ENCODE data around the gene UBE2O. TPM values are rescaled to one million over a fixed set of nuclear protein-coding genes. Genes with fewer than 3 reads are reported as not detected.
A peak's percentile ranks its signal among the peaks of the same experiment; 100 is the strongest.

The UBE2O gene
- total RNA-seq, 2 experiments from 2014 or later, result 31.3 to 31.4 TPM

DNA sequence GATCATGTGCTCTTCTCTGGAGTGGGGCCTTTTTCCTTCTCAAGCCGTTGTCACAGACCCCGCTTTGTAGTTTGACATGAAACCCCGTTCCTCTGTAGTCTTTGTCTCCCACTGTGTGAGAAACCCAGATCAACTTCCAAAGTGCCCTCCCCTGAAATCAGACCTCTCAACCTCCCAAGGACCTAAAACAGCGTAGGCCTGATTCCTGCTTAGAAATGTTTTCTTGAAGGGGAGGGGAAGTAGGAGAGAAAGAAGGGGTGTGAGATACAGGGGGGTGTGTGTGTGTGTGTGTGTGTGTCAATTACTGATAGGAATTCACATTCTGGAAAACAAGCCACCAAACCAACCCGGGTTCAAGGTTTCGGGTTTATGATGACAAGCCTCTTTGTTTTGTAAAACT, 1.4 kb downstream of the UBE2O start:
- no peaks in the 10 kb centered on the region for H3K9me3 Mint-ChIP-seq
- peaks cover 38% of the 10 kb centered on the region for H3K4me1 Mint-ChIP-seq
- POLR2A ChIA-PET, result interaction anchor here (0.5 to 1.8 kb wide), 4 partner anchors 8 to 59 kb away, joined by 3 to 6 read pairs (median 4); partner anchors contain the start of genes AANAT and RHBDF2
- DNase-seq, result no peak
- H3K27ac Mint-ChIP-seq, result no peak overlapping the region
- ATAC-seq (ENCODE audit: low read depth), result no peak
- H3K4me3 Mint-ChIP-seq, result peak overlapping the region; percentile 91
- peaks cover 1% of the 10 kb centered on the region for H3K36me3 Mint-ChIP-seq
- peaks cover 3% of the 10 kb centered on the region for H3K27me3 Mint-ChIP-seq

DNA sequence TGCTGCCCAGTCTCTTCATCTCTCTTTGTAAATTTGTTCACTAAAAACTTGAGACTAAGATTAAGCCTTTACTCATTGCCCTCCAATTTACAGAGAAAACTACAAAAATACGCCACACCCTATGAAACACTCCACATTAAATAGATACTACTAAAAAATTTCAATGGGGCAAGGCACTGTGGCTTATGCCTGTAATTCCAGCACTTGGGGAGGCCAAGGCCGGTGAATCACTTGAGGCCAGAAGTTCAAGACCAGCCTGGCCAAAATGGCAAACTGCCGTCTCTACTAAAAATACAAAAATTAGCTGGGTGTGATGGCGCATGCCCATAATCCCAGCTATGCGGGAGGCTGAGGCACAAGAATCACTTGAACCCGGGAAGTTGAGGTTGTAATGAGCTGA, 3.8 kb downstream of the UBE2O start:
- POLR2A ChIA-PET, result no interaction called here

GRCh38 chr17:76447931-76448652, 4.9 kb downstream of the UBE2O start:
- Mint-ChIP-seq H3K4me3 (no peak overlapping the region), H3K9me3 (no peaks in the 10 kb centered on the region), H3K27ac (no peak overlapping the region), H3K27me3 (no peaks in the 10 kb centered on the region), H3K36me3 (peaks cover 7% of the 10 kb centered on the region), H3K4me1 (peaks cover 55% of the 10 kb centered on the region)
- DNase-seq (no peak), ATAC-seq (ENCODE audit: low read depth) (no peak)
- POLR2A ChIA-PET, result no interaction called here

More for the DNA sequence above, 3.8 kb downstream of the UBE2O start:
- ATAC-seq (ENCODE audit: low read depth) (no peak), DNase-seq (no peak)
- Mint-ChIP-seq H3K27me3 (no peaks in the 10 kb centered on the region), H3K36me3 (peaks cover 1% of the 10 kb centered on the region), H3K4me3 (no peak overlapping the region), H3K9me3 (no peaks in the 10 kb centered on the region), H3K27ac (no peak overlapping the region), H3K4me1 (peaks cover 53% of the 10 kb centered on the region)

- ATAC-seq (ENCODE audit: low read depth) (no peak), DNase-seq (no peak)
- no peaks in the 10 kb centered on the region for H3K27me3 Mint-ChIP-seq
- H3K27ac Mint-ChIP-seq, result no peak overlapping the region
- POLR2A ChIA-PET, result no interaction called here
- H3K36me3 Mint-ChIP-seq, result peaks cover 9% of the 10 kb centered on the region
- H3K4me1 Mint-ChIP-seq, result peaks cover 65% of the 10 kb centered on the region
- no peak overlapping the region for H3K4me3 Mint-ChIP-seq
- no peaks in the 10 kb centered on the region for H3K9me3 Mint-ChIP-seq
These were observed 6.3 kb downstream of the UBE2O start for GRCh38 chr17:76446449-76447231.

DNA sequence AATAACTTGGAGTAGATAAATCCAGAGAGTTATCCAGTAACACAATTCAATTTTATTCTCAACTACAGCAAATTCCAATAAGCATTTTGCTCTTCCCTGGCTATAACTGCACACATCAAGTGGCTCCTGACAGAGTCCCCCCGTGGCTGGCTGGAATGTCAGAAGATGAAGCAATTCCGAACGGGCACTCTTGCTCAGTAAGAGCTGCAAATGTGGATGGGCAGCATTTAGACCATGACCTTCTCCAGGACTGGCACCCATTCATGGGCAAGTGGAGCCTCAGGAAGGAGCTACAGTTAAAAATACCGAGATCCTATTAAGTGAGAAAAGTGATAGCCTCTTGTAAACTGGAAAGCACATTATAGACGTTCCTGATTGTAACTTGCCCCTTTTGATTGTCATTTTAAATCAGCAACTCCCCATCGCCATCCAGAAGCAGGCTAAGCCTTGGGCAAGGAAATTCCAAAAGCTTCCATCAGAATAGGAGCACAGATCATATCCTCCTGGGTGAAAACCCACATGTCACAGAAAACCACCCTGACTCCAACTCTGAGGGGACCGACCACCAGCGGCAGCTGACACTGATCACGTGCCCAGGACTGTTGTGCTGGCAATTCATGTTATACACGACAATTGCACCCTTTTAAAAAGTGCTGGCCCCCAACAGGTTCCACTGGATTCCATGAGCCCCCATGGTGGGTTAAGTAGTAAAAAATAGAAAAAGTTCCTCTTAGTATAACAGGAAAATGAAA, 7.1 kb downstream of the UBE2O start:
- DNase-seq (no peak), ATAC-seq (ENCODE audit: low read depth) (no peak)
- Mint-ChIP-seq H3K9me3 (no peaks in the 10 kb centered on the region), H3K27ac (no peak overlapping the region), H3K4me1 (peaks cover 63% of the 10 kb centered on the region), H3K36me3 (peaks cover 9% of the 10 kb centered on the region), H3K4me3 (no peak overlapping the region), H3K27me3 (no peaks in the 10 kb centered on the region)
- POLR2A ChIA-PET, result no interaction called here

- H3K4me3 Mint-ChIP-seq, result no peak overlapping the region
- H3K4me1 Mint-ChIP-seq, result peaks cover 60% of the 10 kb centered on the region
- no peaks in the 10 kb centered on the region for H3K9me3 Mint-ChIP-seq
- DNase-seq, result no peak
- ATAC-seq (ENCODE audit: low read depth), result no peak
- no peak overlapping the region for H3K27ac Mint-ChIP-seq
- H3K27me3 Mint-ChIP-seq, result no peaks in the 10 kb centered on the region
- POLR2A ChIA-PET, result interaction anchor here (0.7 to 1.3 kb wide), 2 partner anchors 8 to 26 kb away, joined by 3 to 4 read pairs; no protein-coding TSS in a partner anchor
- H3K36me3 Mint-ChIP-seq, result peaks cover 9% of the 10 kb centered on the region
These were observed 8.2 kb downstream of the UBE2O start for GRCh38 chr17:76444518-76445311.

GRCh38 chr17:76442341-76443338, 10.3 kb downstream of the UBE2O start:
- Mint-ChIP-seq H3K36me3 (peaks cover 7% of the 10 kb centered on the region), H3K4me3 (peak overlapping the region; percentile 23), H3K4me1 (peaks cover 52% of the 10 kb centered on the region), H3K27ac (peak overlapping the region; percentile 84), H3K9me3 (no peaks in the 10 kb centered on the region), H3K27me3 (no peaks in the 10 kb centered on the region)
- POLR2A ChIA-PET, result no interaction called here
- DNase-seq, result no peak
- ATAC-seq (ENCODE audit: low read depth), result peak; percentile 61

DNA sequence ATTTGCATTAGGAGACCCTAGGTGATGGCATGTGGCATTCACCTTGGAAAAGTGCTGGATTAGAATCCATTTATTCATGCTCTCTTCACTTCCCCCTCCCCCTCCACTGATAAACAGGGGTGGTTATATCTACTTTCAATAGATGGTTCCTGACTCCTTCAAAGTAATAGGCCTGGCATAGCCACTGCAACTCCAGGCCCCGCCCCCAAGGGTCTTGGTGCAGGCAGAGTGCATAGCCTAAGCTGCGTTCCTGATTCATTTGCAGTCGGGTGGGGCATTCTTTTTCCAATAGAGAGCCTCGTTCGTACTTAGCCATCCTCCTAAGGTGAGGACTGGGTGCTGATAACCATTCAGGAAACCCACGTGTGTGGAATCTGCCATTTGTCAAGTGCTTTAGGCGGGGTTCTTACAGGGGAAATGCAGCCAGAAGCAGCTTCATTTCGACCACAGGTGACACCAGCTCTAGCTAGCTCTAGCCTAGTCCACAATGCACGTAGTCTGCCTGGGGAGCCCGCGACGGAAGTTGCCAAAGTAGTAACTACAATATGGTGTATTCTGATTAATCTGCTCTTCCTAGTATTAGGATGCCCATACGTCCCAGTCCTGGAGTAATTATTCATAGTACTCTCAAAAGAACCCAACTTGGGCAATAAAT, 11.1 kb downstream of the UBE2O start:
- H3K4me1 Mint-ChIP-seq, result peaks cover 45% of the 10 kb centered on the region
- DNase-seq (no peak), ATAC-seq (ENCODE audit: low read depth) (no peak)
- H3K4me3 Mint-ChIP-seq, result no peak overlapping the region
- H3K36me3 Mint-ChIP-seq, result peaks cover 7% of the 10 kb centered on the region
- H3K9me3 Mint-ChIP-seq, result no peaks in the 10 kb centered on the region
- no peaks in the 10 kb centered on the region for H3K27me3 Mint-ChIP-seq
- peak overlapping the region; percentile 84 for H3K27ac Mint-ChIP-seq
- POLR2A ChIA-PET, result no interaction called here

DNA sequence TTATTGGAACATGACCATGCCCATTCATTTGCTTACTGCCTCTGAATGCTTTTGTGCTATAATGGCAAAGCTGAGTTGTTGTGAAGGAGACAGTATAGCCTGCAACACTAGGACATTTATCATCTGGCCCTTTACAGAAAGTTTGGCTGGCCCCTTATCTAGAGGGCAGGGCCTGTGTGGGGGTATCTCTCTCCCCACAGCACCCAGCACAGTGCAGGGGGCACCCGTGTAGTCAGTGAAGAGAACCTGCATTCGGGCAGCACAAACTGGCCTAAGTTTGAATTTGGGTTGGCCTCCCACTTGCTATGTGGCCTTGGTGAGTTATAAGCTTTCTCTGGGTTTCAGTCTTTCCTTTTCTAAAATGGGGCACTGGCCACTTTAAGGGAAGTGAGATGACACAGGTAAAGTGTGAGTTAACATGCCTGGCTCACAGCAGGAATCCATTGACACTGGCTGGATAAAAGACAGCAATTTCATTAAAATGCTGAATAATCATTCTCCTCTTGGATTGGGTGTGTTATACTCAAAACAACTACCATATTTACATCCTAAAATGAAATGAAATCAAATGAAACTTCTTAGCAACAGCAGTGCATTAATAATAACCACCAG, 12.1 kb downstream of the UBE2O start:
- Mint-ChIP-seq H3K4me3 (no peak overlapping the region), H3K36me3 (peaks cover 7% of the 10 kb centered on the region), H3K27ac (no peak overlapping the region), H3K27me3 (no peaks in the 10 kb centered on the region), H3K9me3 (no peaks in the 10 kb centered on the region), H3K4me1 (peaks cover 43% of the 10 kb centered on the region)
- POLR2A ChIA-PET, result no interaction called here
- DNase-seq, result no peak
- no peak for ATAC-seq (ENCODE audit: low read depth)

GRCh38 chr17:76439314-76439928, 13.5 kb downstream of the UBE2O start:
- DNase-seq (no peak), ATAC-seq (ENCODE audit: low read depth) (no peak)
- POLR2A ChIA-PET, result no interaction called here
- Mint-ChIP-seq H3K27ac (no peak overlapping the region), H3K36me3 (peaks cover 7% of the 10 kb centered on the region), H3K27me3 (no peaks in the 10 kb centered on the region), H3K4me1 (peaks cover 33% of the 10 kb centered on the region), H3K4me3 (no peak overlapping the region), H3K9me3 (no peaks in the 10 kb centered on the region)

DNA sequence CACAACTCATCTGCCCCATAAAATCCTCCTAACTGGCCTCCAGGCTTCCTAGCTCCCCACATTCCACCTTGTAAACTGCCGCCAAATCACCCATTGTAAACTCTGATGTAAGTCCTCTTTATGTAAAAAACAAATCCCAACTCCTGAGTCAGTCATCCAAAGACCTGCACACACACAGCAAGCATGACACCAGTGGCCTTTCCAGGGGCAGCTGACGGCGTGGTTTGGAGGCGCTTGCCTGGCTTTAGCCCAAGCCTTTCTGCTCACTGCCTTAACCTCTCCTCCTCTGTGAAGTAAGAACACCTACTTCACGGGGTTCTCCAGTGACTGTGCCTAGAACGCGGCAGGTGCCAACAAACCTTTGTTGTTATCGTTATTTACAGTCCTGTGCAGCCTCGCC, 14.0 kb downstream of the UBE2O start:
- no peak overlapping the region for H3K27ac Mint-ChIP-seq
- no peaks in the 10 kb centered on the region for H3K27me3 Mint-ChIP-seq
- no peak for DNase-seq
- no peaks in the 10 kb centered on the region for H3K9me3 Mint-ChIP-seq
- POLR2A ChIA-PET, result no interaction called here
- H3K4me3 Mint-ChIP-seq, result no peak overlapping the region
- no peak for ATAC-seq (ENCODE audit: low read depth)
- H3K4me1 Mint-ChIP-seq, result peaks cover 31% of the 10 kb centered on the region
- H3K36me3 Mint-ChIP-seq, result peaks cover 7% of the 10 kb centered on the region
